ENCODE results near the gene PSMC5. TPM values are rescaled to one million over a fixed set of nuclear protein-coding genes. Genes with fewer than 3 reads are reported as not detected.
"Not testable (repeated sequence)": the region's sequence is repeated elsewhere in the genome, so short reads cannot be mapped to it uniquely, and the experiment has no call there.

Gene PSMC5
- total RNA-seq, 1 donor from 2014 or later: 195 TPM

DNA sequence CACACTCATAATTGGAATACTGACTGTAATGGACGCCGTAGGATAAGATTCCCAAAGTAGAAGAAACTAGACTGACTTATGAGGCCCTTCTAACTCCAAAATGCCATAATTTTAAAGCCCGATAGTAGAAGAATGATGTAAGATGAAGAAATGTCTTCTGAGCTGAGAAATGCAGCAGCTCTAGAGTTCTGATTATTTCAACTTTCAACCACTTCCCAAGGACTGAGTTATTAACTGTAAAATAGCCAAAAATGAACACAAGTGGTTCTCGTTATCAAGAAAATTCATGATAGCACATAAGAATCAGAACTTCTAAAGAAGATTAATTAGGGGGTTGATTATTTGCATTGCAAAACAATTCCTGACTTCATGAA lies 43.0 kb downstream of the PSMC5 start:
- H3K9me3 Mint-ChIP-seq; H3K36me3 Mint-ChIP-seq (ENCODE audit: low read depth); H3K4me3 Mint-ChIP-seq; H3K4me1 Mint-ChIP-seq (ENCODE audit: low read depth); H3K27ac Mint-ChIP-seq; DNase-seq (ENCODE audit: low spot score); intact Hi-C loops (cut with micrococcal nuclease): not testable (repeated sequence)
- peaks cover 16% of the 10 kb centered on the region for H3K27me3 Mint-ChIP-seq (ENCODE audit: insufficient read depth)

- intact Hi-C loops (cut with micrococcal nuclease); H3K4me3 Mint-ChIP-seq; H3K36me3 Mint-ChIP-seq (ENCODE audit: low read depth): not testable (repeated sequence)
Observed at GRCh38 chr17:63871646-63872365, 44.6 kb downstream of the PSMC5 start.

DNA sequence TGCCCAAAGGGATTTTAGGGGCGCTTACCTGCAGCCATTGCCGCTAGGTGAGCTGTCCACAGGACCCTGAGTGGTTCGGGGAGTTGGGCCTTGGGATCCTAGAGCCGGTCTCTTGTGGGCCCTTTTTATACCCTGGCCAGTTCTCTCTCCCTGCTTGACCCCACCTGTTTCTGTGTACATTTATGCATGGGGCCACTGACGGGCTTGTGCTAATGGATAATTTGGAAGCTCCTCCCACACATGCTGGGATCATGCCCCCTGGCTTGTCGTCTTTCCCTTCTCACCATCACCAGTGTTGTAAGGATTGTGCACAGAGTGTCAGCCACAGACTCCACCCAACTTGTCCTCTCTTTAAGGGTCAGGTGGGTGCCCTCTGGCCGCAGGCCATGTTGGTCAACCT lies 46.3 kb downstream of the PSMC5 start, which contains the start of gene CSH2:
Gene CSH2 (minus strand): TSS at position 101 of the 400 bp plus-strand sequence. CDS start 63 bp downstream, at position 38.
- H3K27ac Mint-ChIP-seq; H3K36me3 Mint-ChIP-seq (ENCODE audit: low read depth); H3K4me1 Mint-ChIP-seq (ENCODE audit: low read depth); intact Hi-C loops (cut with micrococcal nuclease); DNase-seq (ENCODE audit: low spot score); H3K9me3 Mint-ChIP-seq; H3K4me3 Mint-ChIP-seq: not testable (repeated sequence)
- H3K27me3 Mint-ChIP-seq (ENCODE audit: insufficient read depth): peaks cover 22% of the 10 kb centered on the region

More at GRCh38 chr17:63871646-63872365, 44.6 kb downstream of the PSMC5 start:
- H3K27me3 Mint-ChIP-seq (ENCODE audit: insufficient read depth): peaks cover 16% of the 10 kb centered on the region
- H3K9me3 Mint-ChIP-seq; H3K27ac Mint-ChIP-seq; DNase-seq (ENCODE audit: low spot score); H3K4me1 Mint-ChIP-seq (ENCODE audit: low read depth): not testable (repeated sequence)

GRCh38 chr17:63874061-63874626 lies 46.9 kb downstream of the PSMC5 start:
- H3K27ac Mint-ChIP-seq; H3K9me3 Mint-ChIP-seq; H3K4me1 Mint-ChIP-seq (ENCODE audit: low read depth); H3K36me3 Mint-ChIP-seq (ENCODE audit: low read depth); intact Hi-C loops (cut with micrococcal nuclease); DNase-seq (ENCODE audit: low spot score); H3K4me3 Mint-ChIP-seq: not testable (repeated sequence)
- peaks cover 22% of the 10 kb centered on the region for H3K27me3 Mint-ChIP-seq (ENCODE audit: insufficient read depth)

DNA sequence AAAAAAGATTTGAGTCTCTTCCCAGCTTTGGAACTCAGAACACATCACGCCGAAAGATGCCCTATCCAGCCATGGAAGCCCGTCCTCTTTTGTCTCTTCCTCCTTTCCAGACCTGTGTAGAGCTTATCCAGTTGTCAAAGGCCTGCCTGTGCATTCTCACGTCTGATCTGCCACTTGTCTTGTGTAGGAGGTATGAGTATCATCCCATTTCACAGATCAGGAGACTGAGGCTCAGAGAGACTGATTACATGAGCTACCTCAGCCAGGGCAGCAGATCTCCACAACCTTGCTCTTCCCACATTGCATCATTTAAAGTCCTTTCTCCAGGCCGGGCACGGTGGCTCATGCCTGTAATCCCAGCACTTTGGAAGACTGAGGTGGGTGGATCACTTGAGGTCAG lies 47.5 kb downstream of the PSMC5 start:
- DNase-seq (ENCODE audit: low spot score); H3K4me3 Mint-ChIP-seq; intact Hi-C loops (cut with micrococcal nuclease); H3K9me3 Mint-ChIP-seq; H3K36me3 Mint-ChIP-seq (ENCODE audit: low read depth); H3K4me1 Mint-ChIP-seq (ENCODE audit: low read depth); H3K27ac Mint-ChIP-seq: not testable (repeated sequence)
- peaks cover 23% of the 10 kb centered on the region for H3K27me3 Mint-ChIP-seq (ENCODE audit: insufficient read depth)

DNA sequence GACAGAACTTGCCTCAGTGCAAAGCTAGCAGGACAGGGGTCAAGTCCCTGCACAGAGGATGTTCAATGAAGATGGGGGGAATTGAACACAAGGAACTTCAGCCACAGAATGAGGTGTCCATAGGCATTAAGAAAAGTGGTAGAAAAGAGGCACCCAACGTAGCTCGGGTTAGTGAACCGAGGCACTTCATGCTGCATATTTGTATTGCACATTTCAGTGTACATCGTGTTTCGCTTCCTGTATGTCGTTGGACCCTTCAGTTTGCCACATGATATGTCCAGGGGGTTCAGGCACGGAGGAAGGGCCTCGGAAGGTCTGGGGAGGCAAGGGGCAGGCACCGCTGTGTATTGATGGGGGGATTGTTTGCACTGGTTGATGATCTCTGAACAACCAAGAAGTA lies 51.2 kb downstream of the PSMC5 start:
- DNase-seq (ENCODE audit: low spot score); H3K4me1 Mint-ChIP-seq (ENCODE audit: low read depth); H3K4me3 Mint-ChIP-seq; H3K9me3 Mint-ChIP-seq; H3K36me3 Mint-ChIP-seq (ENCODE audit: low read depth); intact Hi-C loops (cut with micrococcal nuclease); H3K27ac Mint-ChIP-seq: not testable (repeated sequence)
- peaks cover 15% of the 10 kb centered on the region for H3K27me3 Mint-ChIP-seq (ENCODE audit: insufficient read depth)

DNA sequence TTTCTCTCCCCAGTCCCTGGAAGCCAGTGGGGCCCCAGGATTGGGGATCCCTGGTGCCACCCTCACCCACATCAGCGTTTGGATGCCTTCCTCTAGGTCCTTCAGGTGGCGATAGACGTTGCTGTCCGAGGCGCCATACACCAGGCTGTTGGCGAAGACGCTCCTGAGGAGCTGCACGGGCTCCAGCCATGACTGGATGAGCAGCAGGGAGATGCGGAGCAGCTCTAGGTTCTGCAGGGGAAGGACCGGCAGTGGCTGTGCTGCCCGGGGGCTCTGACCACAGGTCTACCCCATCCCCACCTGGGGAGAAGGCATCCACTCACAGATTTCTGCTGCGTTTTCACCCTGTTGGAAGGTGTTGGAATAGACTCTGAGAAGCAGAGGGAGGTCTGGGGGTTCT lies 53.5 kb downstream of the PSMC5 start:
- Mint-ChIP-seq H3K27me3 (ENCODE audit: insufficient read depth) (peaks cover 11% of the 10 kb centered on the region), H3K9me3 (no peaks in the 10 kb centered on the region), H3K4me1 (ENCODE audit: low read depth) (peaks cover 5% of the 10 kb centered on the region), H3K36me3 (ENCODE audit: low read depth) (no peaks in the 10 kb centered on the region), H3K4me3 (no peak overlapping the region), H3K27ac (no peak overlapping the region)
- intact Hi-C loops (cut with micrococcal nuclease): no loop called here
- DNase-seq (ENCODE audit: low spot score): no peak

GRCh38 chr17:63881337-63881736 lies 54.1 kb downstream of the PSMC5 start:
- H3K4me3 Mint-ChIP-seq; H3K27ac Mint-ChIP-seq; DNase-seq (ENCODE audit: low spot score); H3K9me3 Mint-ChIP-seq; intact Hi-C loops (cut with micrococcal nuclease); H3K36me3 Mint-ChIP-seq (ENCODE audit: low read depth); H3K4me1 Mint-ChIP-seq (ENCODE audit: low read depth): not testable (repeated sequence)
- peaks cover 11% of the 10 kb centered on the region for H3K27me3 Mint-ChIP-seq (ENCODE audit: insufficient read depth)

Other genes starting within 250 kb of the PSMC5 start
- gene TACO1, start 226.5 kb upstream of the PSMC5 start, total RNA-seq: 30.8 and 32.0 TPM in 2 replicates
- gene MAP3K3, start 205.0 kb upstream of the PSMC5 start, total RNA-seq: 27.9 and 29.6 TPM in 2 replicates
- 228 and 233 TPM in 2 replicates for gene LIMD2, start 127.3 kb upstream of the PSMC5 start, total RNA-seq
- 59.1 and 59.4 TPM in 2 replicates for gene STRADA, start 85.6 kb upstream of the PSMC5 start, total RNA-seq
- gene CCDC47, start 53.8 kb upstream of the PSMC5 start, total RNA-seq: 74.8 and 79.2 TPM in 2 replicates
- 147 and 149 TPM in 2 replicates for gene DDX42, start 53.3 kb upstream of the PSMC5 start, total RNA-seq
- gene FTSJ3, start 232 bp downstream of the PSMC5 start, total RNA-seq: 95.6 and 100 TPM in 2 replicates
- 116 TPM in 2 replicates for gene SMARCD2, start 15.3 kb downstream of the PSMC5 start, total RNA-seq
- gene CSH2, start 46.2 kb downstream of the PSMC5 start, total RNA-seq: not detected in 2 replicates
- gene GH2, start 54.5 kb downstream of the PSMC5 start, total RNA-seq: not detected in 2 replicates
- not detected in 2 replicates for gene CSH1, start 69.1 kb downstream of the PSMC5 start, total RNA-seq
- gene CSHL1, start 83.8 kb downstream of the PSMC5 start, total RNA-seq: not detected in 2 replicates
- not detected in 2 replicates for gene GH1, start 91.4 kb downstream of the PSMC5 start, total RNA-seq
- gene CD79B, start 104.9 kb downstream of the PSMC5 start, total RNA-seq: 28.9 and 31.8 TPM in 2 replicates
- 0.13 and 0.22 TPM in 2 replicates for gene SCN4A, start 145.5 kb downstream of the PSMC5 start, total RNA-seq
- 0.44 and 0.91 TPM in 2 replicates for gene PRR29, start 170.9 kb downstream of the PSMC5 start, total RNA-seq
- gene ICAM2, start 193.2 kb downstream of the PSMC5 start, total RNA-seq: 58.3 and 62.1 TPM in 2 replicates

Measured in activated T-helper 1 cell treated with anti-CD3 and anti-CD28 coated beads, Interleukin-12 subunit alpha, Interleukin-12 subunit beta, Interleukin-2, Interleukin-4 antibody, amounts not matched to agents 30 ng/mL and 10 ng/mL and 1 ng/mL, durations not matched to agents 14 hours and 24 hours and 36 hours (primary cell).